ENCODE results near the gene CCDC195. TPM values are rescaled to one million over a fixed set of nuclear protein-coding genes. Genes with fewer than 3 reads are reported as not detected.

CCDC195 gene
- total RNA-seq, 4 donors from 2014 or later = not detected

- no peak for DNase-seq
Measured at GRCh38 chr2:224659714-224660113, 56.5 kb downstream of the CCDC195 start.

GRCh38 chr2:224658780-224659405, 57.3 kb downstream of the CCDC195 start:
- no peak for DNase-seq
- Histone ChIP-seq H3K4me1 (no peaks in the 10 kb centered on the region), H3K4me3 (no peak overlapping the region), H3K27me3 (no peaks in the 10 kb centered on the region), H3K27ac (no peak overlapping the region), H3K9me3 (peaks cover 0 to 6% (median 0%) of the 10 kb centered on the region in 4 donors), H3K36me3 (no peaks in the 10 kb centered on the region)
- TF ChIP-seq CTCF (IDR thresholded peaks at IDR 0.05) (no peak), POLR2A (IDR thresholded peaks at IDR 0.05) (no peak)

More at GRCh38 chr2:224659714-224660113, 56.5 kb downstream of the CCDC195 start:
- peaks cover 0 to 6% (median 0%) of the 10 kb centered on the region in 4 donors for H3K9me3 ChIP-seq
- H3K4me3 ChIP-seq = no peak overlapping the region
- no peaks in the 10 kb centered on the region for H3K4me1 ChIP-seq
- H3K27me3 ChIP-seq = no peaks in the 10 kb centered on the region
- no peak overlapping the region for H3K27ac ChIP-seq
- H3K36me3 ChIP-seq = no peaks in the 10 kb centered on the region
- no peak for TF ChIP-seq POLR2A (IDR thresholded peaks at IDR 0.05)
- no peak for TF ChIP-seq CTCF (IDR thresholded peaks at IDR 0.05)

GRCh38 chr2:224657349-224657748, 58.8 kb downstream of the CCDC195 start:
- Histone ChIP-seq H3K9me3 (no peaks in the 10 kb centered on the region), H3K27me3 (no peaks in the 10 kb centered on the region), H3K4me1 (no peaks in the 10 kb centered on the region), H3K4me3 (no peak overlapping the region), H3K36me3 (no peaks in the 10 kb centered on the region), H3K27ac (no peak overlapping the region)
- DNase-seq = no peak
- TF ChIP-seq CTCF (IDR thresholded peaks at IDR 0.05) (no peak), POLR2A (IDR thresholded peaks at IDR 0.05) (no peak)

GRCh38 chr2:224655006-224655537, 61.1 kb downstream of the CCDC195 start:
- no peaks in the 10 kb centered on the region for H3K36me3 ChIP-seq
- no peak overlapping the region for H3K27ac ChIP-seq
- TF ChIP-seq POLR2A (IDR thresholded peaks at IDR 0.05) (no peak), CTCF (IDR thresholded peaks at IDR 0.05) (no peak)
- no peaks in the 10 kb centered on the region for H3K4me1 ChIP-seq
- H3K9me3 ChIP-seq = no peaks in the 10 kb centered on the region
- H3K27me3 ChIP-seq = no peaks in the 10 kb centered on the region
- DNase-seq = no peak
- no peak overlapping the region for H3K4me3 ChIP-seq

Other genes starting within 250 kb of the CCDC195 start
- gene CUL3, start 131.0 kb downstream of the CCDC195 start, total RNA-seq = 10 to 100 TPM; 40.5 to 96.6 (median 77.1) TPM

All from Peyer's patch (tissue), 4 donors.